KBM-7 (cell line): ENCODE results near the gene DOK6.
A peak's percentile ranks its signal among the peaks of the same experiment; 100 is the strongest.

Source experiments
- DNase-seq: peaks from one replicate; pipeline ENCODE4 v3.0.0-alpha.2; 2015
- in situ Hi-C: fragments of 300-500 bp; cut with MboI; formaldehyde crosslinking; loops from 2 replicates; pipeline ENCODE4 v1.14.3; 2020; ENCODE audit warnings: low sequenced_read_pairs, low pct_unique_long_range_greater_than_20kb, mixed read lengths

Gene DOK6

DNA sequence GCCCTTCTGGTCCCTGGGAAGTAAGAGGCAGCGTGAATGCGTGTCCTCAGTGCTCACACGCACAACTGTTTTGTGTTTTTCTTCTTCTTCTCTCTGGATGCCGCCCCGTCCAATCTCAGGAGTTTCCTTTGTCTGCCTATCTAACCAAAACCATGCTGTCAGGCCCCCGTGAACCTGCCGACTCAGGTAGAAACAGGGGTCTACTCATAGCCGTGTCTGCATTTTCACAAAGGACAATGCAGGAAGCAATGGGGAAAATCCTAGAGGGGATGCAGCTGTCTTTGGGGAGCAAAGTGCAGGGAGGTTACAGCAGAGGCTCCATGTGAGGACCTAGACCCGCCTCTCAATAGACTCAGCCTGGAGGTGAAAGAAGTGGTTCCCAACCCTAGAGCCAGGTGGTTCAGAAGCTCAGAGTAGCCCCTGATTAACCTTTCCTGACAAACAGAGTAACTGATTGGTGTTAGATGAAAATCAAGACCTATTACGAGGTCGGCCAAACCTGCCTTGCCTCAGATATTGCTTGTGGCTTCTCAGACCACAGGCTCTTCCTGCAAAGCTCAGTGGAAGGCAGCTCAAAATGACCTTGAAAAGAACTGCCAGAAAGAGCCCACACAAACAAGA, 497.7 kb downstream of the DOK6 start:
- in situ Hi-C loops, result no loop called here
- DNase-seq, result peak; percentile 45
